IMR-90 (cell line): ENCODE measurements around the gene DCDC2. TPM values are rescaled to one million over a fixed set of nuclear protein-coding genes. Genes with fewer than 3 reads are reported as not detected.

Source experiments
- ATAC-seq: fragments of 200-7000 bp; cut with Tn5 transposase; 2 replicates; pipeline ENCODE4 v1.9.1; 2020; ENCODE audit warnings: low read depth, mild to moderate bottlenecking, moderate library complexity
- BruUV-seq: library from RNA; stranded (reverse); fragments of 400-500 nt; replicated peaks from 2 replicates; lab custom pipeline; 2021; lab: Mats Ljungman, UMichigan
- CTCF ChIA-PET: fragments of 300-600 bp; formaldehyde crosslinking; extraction: SDS; loops from one replicate; lab custom pipeline; 2021; ENCODE audit warnings: antibody characterized with exemption; lab: Yijun Ruan, JAX
- POLR2A ChIA-PET: fragments of 300-600 bp; sonication (Branson Sonifier 250); formaldehyde crosslinking; loops from one replicate; lab custom pipeline; 2022; ENCODE audit warnings: antibody characterized with exemption; ENCODE audit not compliant: unreplicated experiment; lab: Charles Lee
- DNase-seq: peaks from one replicate; pipeline ENCODE4 v3.0.0; 2013
- H2AFZ ChIP-seq: replicated peaks from 2 replicates; pipeline ENCODE3; 2013; ENCODE audit warnings: low read length, mild to moderate bottlenecking; ENCODE audit not compliant: poor library complexity
- H2AK5ac ChIP-seq: 2 replicates; pipeline ENCODE4 v1.6.1; 2013; ENCODE audit warnings: low read depth, low read length, inconsistent platforms
- H2AK9ac ChIP-seq: replicated peaks from 2 replicates; pipeline ENCODE3; 2013; ENCODE audit warnings: mild to moderate bottlenecking, low read depth, low read length, moderate library complexity; ENCODE audit not compliant: poor library complexity
- H2BK120ac ChIP-seq: 2 replicates; pipeline ENCODE4 v1.6.1; 2013; ENCODE audit warnings: low read depth, low read length, inconsistent platforms
- H2BK15ac ChIP-seq: 3 replicates; pipeline ENCODE4 v1.6.1; 2013; ENCODE audit warnings: low read depth, low read length, inconsistent platforms
- H2BK20ac ChIP-seq: 2 replicates; pipeline ENCODE4 v1.6.1; 2013; ENCODE audit warnings: low read depth, mild to moderate bottlenecking, inconsistent platforms, low read length, moderate library complexity
- H2BK5ac ChIP-seq: 2 replicates; pipeline ENCODE4 v1.6.1; 2013; ENCODE audit warnings: mild to moderate bottlenecking, low read depth, low read length, inconsistent platforms; ENCODE audit not compliant: poor library complexity, severe bottlenecking
- H3K14ac ChIP-seq: replicated peaks from 2 replicates; pipeline ENCODE4 v1.6.1; 2013; ENCODE audit warnings: low read depth, low read length, inconsistent platforms
- H3K18ac ChIP-seq: 2 replicates; pipeline ENCODE4 v1.6.1; 2013; ENCODE audit warnings: low read depth, low read length, control low read depth
- H3K23ac ChIP-seq: 2 replicates; pipeline ENCODE4 v1.6.1; 2013; ENCODE audit warnings: low read depth, low read length, inconsistent platforms
- H3K27ac ChIP-seq: 2 replicates; pipeline ENCODE4 v1.5.1; 2013; ENCODE audit warnings: mild to moderate bottlenecking, control low read depth, low read length; ENCODE audit not compliant: insufficient read depth
- H3K27me3 ChIP-seq: 2 replicates; pipeline ENCODE4 v1.6.1; 2013; ENCODE audit warnings: low read length; ENCODE audit not compliant: control insufficient read depth, insufficient read depth
- H3K36me3 ChIP-seq: 2 replicates; pipeline ENCODE4 v1.6.1; 2013; ENCODE audit warnings: low read length, mixed read lengths; ENCODE audit not compliant: control insufficient read depth, insufficient read depth
- H3K4ac ChIP-seq: 2 replicates; pipeline ENCODE4 v1.6.1; 2013; ENCODE audit warnings: low read depth, low read length, inconsistent platforms
- H3K4me1 ChIP-seq: 2 replicates; pipeline ENCODE4 v1.6.1; 2013; ENCODE audit warnings: low read length, mixed read lengths; ENCODE audit not compliant: control insufficient read depth, insufficient read depth
- H3K4me2 ChIP-seq: 2 replicates; pipeline ENCODE4 v1.6.1; 2013; ENCODE audit warnings: low read depth, mild to moderate bottlenecking, control low read depth, low read length, moderate library complexity
- H3K4me3 ChIP-seq: 2 replicates; pipeline ENCODE4 v1.5.1; 2013; ENCODE audit warnings: low read depth, mild to moderate bottlenecking, control low read depth, low read length, moderate library complexity; ENCODE audit not compliant: insufficient read depth
- H3K56ac ChIP-seq: 2 replicates; pipeline ENCODE4 v1.6.1; 2013; ENCODE audit warnings: low read length, inconsistent platforms; ENCODE audit not compliant: insufficient read depth; ENCODE audit errors: extremely low read depth
- H3K79me1 ChIP-seq, 2 experiments: 2 replicates each; pipeline ENCODE4 v1.6.1; 2013; ENCODE audit warnings: low read length in 2 of 2, inconsistent platforms in 1 of 2, low read depth in 1 of 2
- H3K9ac ChIP-seq: 2 replicates; pipeline ENCODE4 v1.6.1; 2013; ENCODE audit warnings: low read depth, low read length, control low read depth
- H3K9me1 ChIP-seq: 2 replicates; pipeline ENCODE4 v1.6.1; 2013; ENCODE audit warnings: low read length, inconsistent platforms; ENCODE audit not compliant: insufficient read depth
- H3K9me3 ChIP-seq: 2 replicates; pipeline ENCODE4 v1.6.1; 2013; ENCODE audit warnings: low read length; ENCODE audit not compliant: control insufficient read depth, insufficient read depth
- H4K20me1 ChIP-seq: 2 replicates; pipeline ENCODE4 v1.6.1; 2013; ENCODE audit warnings: low read length, inconsistent platforms; ENCODE audit not compliant: insufficient read depth
- H4K5ac ChIP-seq: 2 replicates; pipeline ENCODE4 v1.6.1; 2013; ENCODE audit warnings: mild to moderate bottlenecking, low read depth, low read length, control low read depth
- H4K8ac ChIP-seq, 2 experiments: 2 replicates each; pipeline ENCODE4 v1.6.1; 2013; ENCODE audit warnings: low read depth in 2 of 2, low read length in 2 of 2, control low read depth in 1 of 2, inconsistent platforms in 1 of 2
- H4K91ac ChIP-seq: 2 replicates; pipeline ENCODE4 v1.6.1; 2013; ENCODE audit warnings: low read depth, low read length, inconsistent platforms; ENCODE audit not compliant: insufficient read depth
- BHLHE40 ChIP-seq: fragments of 150-350 bp; IDR thresholded peaks from 2 replicates; pipeline ENCODE4 v1.6.1; 2016; ENCODE audit warnings: mild to moderate bottlenecking, low read depth, low read length
- MXI1 ChIP-seq: IDR thresholded peaks from 2 replicates; pipeline ENCODE4 v1.6.1; 2012; ENCODE audit warnings: low read depth, mild to moderate bottlenecking, low read length, moderate library complexity, borderline replicate concordance
- RAD21 ChIP-seq: IDR thresholded peaks from 2 replicates; pipeline ENCODE4 v1.6.1; 2012; ENCODE audit warnings: low read length, improper control_type of control experiment
- WGBS, 2 experiments: methylation state at CpG; one replicate each; pipeline versions ENCODE4 v1.1.5 to v1.1.7; 2013; ENCODE audit warnings: missing lambda C conversion rate in 2 of 2; ENCODE audit not compliant: insufficient read length in 1 of 2; ENCODE audit errors: extremely low coverage in 2 of 2; 5-methylcytosine and 5-hydroxymethylcytosine counted together
- dilution Hi-C: fragments of 300-500 bp; cut with HindIII; formaldehyde crosslinking; loops from one replicate; pipeline ENCODE4 v1.14.3; 2018; ENCODE audit warnings: low sequenced_read_pairs; ENCODE audit not compliant: unreplicated experiment
- in situ Hi-C: fragments of 300-500 bp; cut with MboI; formaldehyde crosslinking; loops from 3 replicates; pipeline ENCODE4 v1.14.3; 2019; ENCODE audit warnings: low sequenced_read_pairs, inconsistent platforms, mixed read lengths
- intact Hi-C: fragments of 100-400 bp; cut with micrococcal nuclease; formaldehyde crosslinking; loops from 2 replicates; pipeline ENCODE4 v1.10.0; 2022
- polyA plus RNA-seq, 3 experiments: library from polyadenylated mRNA; depleted of rRNA; stranded (reverse); fragments of >200 nt; gene quantifications; 2 replicates each; pipeline ENCODE4 v1.2.3, GENCODE V29; 2012; ENCODE audit warnings: low replicate concordance in 1 of 3
- total RNA-seq: library from RNA; depleted of rRNA; stranded (reverse); fragments of >200 nt; gene quantifications from 2 replicates; pipeline ENCODE4 v1.2.3, GENCODE V29; 2012

The DCDC2 gene
- total and polyA plus RNA-seq, 2 of the 4 experiments (the other 2 are of a cell fraction) = not detected

DNA sequence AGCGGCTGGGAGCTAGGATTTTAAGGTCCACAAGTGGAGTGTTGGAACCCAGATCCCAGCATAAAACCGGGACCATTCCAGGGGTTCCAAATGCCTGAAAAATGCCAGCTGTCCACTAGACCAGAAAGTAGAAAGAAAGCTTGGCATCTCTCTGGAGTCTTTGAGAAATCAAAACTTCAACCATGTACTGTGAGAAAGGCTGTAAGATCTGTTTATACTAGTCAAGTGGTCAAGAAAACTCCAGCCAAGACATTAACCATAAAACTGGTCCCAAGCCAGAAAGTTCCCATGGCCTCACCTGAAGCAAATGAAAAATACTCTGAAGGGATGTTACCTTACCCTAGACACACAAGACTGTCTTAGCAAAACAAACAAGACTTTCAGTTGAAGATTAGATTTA is 112.6 kb downstream of the DCDC2 start:
- H4K5ac ChIP-seq = no peak overlapping the region
- H3K27me3 ChIP-seq = no peaks in the 10 kb centered on the region
- H3K4me2 ChIP-seq = no peak overlapping the region
- no peak overlapping the region for H2AFZ ChIP-seq
- no peak overlapping the region for H3K4ac ChIP-seq
- no peaks in the 10 kb centered on the region for H3K79me1 ChIP-seq
- no peak overlapping the region for H3K4me3 ChIP-seq
- H3K9ac ChIP-seq = no peak overlapping the region
- no peak overlapping the region for H3K56ac ChIP-seq
- no peak overlapping the region for H4K8ac ChIP-seq
- H2BK15ac ChIP-seq = no peak overlapping the region
- peaks cover 4% of the 10 kb centered on the region; the same call in 1 of the 2 replicates for H3K9me3 ChIP-seq
- H3K14ac ChIP-seq = no peak overlapping the region
- no peaks in the 10 kb centered on the region for H3K4me1 ChIP-seq
- no peaks in the 10 kb centered on the region for H3K9me1 ChIP-seq
- no peaks in the 10 kb centered on the region for H3K36me3 ChIP-seq
- ChIA-PET CTCF (no interaction called here), POLR2A (no interaction called here)
- H2BK5ac ChIP-seq = no peak overlapping the region
- DNase-seq (no peak), ATAC-seq (no peak)
- no peak overlapping the region for H2BK120ac ChIP-seq
- no peak overlapping the region for H4K91ac ChIP-seq
- in situ Hi-C loops (no loop called here), dilution Hi-C loops (no loop called here), intact Hi-C loops (no loop called here)
- H3K27ac ChIP-seq = no peak overlapping the region
- no peak overlapping the region for H2AK5ac ChIP-seq
- H2BK20ac ChIP-seq = no peak overlapping the region
- H3K18ac ChIP-seq = no peak overlapping the region
- H2AK9ac ChIP-seq = no peak overlapping the region
- H4K20me1 ChIP-seq = no peaks in the 10 kb centered on the region
- BruUV-seq = no TSS peak
- TF ChIP-seq MXI1 (no peak), RAD21 (no peak), BHLHE40 (no peak)
- WGBS, 2 experiments = 48% methylated on average over 2 of the region's 2 CpGs; no CpG with 5 or more reads in 1 of the 2 experiments
- no peak overlapping the region for H3K23ac ChIP-seq
